Ishikawa (cell line): ENCODE data around the gene DUSP7.

ENCODE experiments used
- CEBPB ChIP-seq: IDR thresholded peaks from 2 replicates; pipeline ENCODE4 v1.6.1; 2012
- CREB1 ChIP-seq: IDR thresholded peaks from 2 replicates; pipeline ENCODE4 v1.6.1; 2012; ENCODE audit warnings: low read depth
- EGR1 ChIP-seq: IDR thresholded peaks from 2 replicates; pipeline ENCODE4 v1.6.1; 2012
- EP300 ChIP-seq: IDR thresholded peaks from 2 replicates; pipeline ENCODE4 v1.6.1; 2012; ENCODE audit warnings: borderline replicate concordance
- FOXM1 ChIP-seq: IDR thresholded peaks from 2 replicates; pipeline ENCODE4 v1.6.1; 2012; ENCODE audit warnings: low read depth, borderline replicate concordance
- MAX ChIP-seq: IDR thresholded peaks from 2 replicates; pipeline ENCODE4 v1.6.1; 2012
- RAD21 ChIP-seq: IDR thresholded peaks from 2 replicates; pipeline ENCODE4 v1.6.1; 2012; ENCODE audit warnings: low read depth
- REST ChIP-seq: IDR thresholded peaks from 2 replicates; pipeline ENCODE4 v1.6.1; 2012; ENCODE audit warnings: low read depth, mild to moderate bottlenecking
- YY1 ChIP-seq: IDR thresholded peaks from 2 replicates; pipeline ENCODE4 v1.6.1; 2012; ENCODE audit warnings: low read depth

GRCh38 chr3:52021489-52022268 is 34.7 kb downstream of the DUSP7 start:
- no peak for TF ChIP-seq FOXM1
- TF ChIP-seq REST, result no peak
- TF ChIP-seq YY1, result no peak
- TF ChIP-seq EGR1, result no peak
- no peak for TF ChIP-seq CEBPB
- TF ChIP-seq MAX, result no peak
- TF ChIP-seq EP300, result no peak
- TF ChIP-seq RAD21, result no peak
- TF ChIP-seq CREB1, result no peak
